ENCODE data around the gene MYO6.

MYO6 gene

GRCh38 chr6:75830959-75831885 lies 82.2 kb downstream of the MYO6 start:
- DNase-seq = no peak

GRCh38 chr6:75834447-75834846 lies 85.4 kb downstream of the MYO6 start:
- DNase-seq = no peak

- no peak for DNase-seq
These were observed 93.2 kb downstream of the MYO6 start for GRCh38 chr6:75842191-75842590.

GRCh38 chr6:75842732-75843131 lies 93.7 kb downstream of the MYO6 start:
- no peak for DNase-seq

GRCh38 chr6:75843396-75843795 lies 94.4 kb downstream of the MYO6 start:
- DNase-seq = no peak

- DNase-seq = no peak
These were observed 99.2 kb downstream of the MYO6 start for GRCh38 chr6:75848274-75848673.

- DNase-seq = no peak
These were observed 100.4 kb downstream of the MYO6 start for GRCh38 chr6:75849329-75850025.

GRCh38 chr6:75850026-75850833 lies 101.2 kb downstream of the MYO6 start:
- DNase-seq = no peak

- no peak for DNase-seq
These were observed 103.7 kb downstream of the MYO6 start for GRCh38 chr6:75852721-75853120.

- DNase-seq = no peak
These were observed 104.8 kb downstream of the MYO6 start for GRCh38 chr6:75853806-75854205.

- DNase-seq = no peak
These were observed 106.0 kb downstream of the MYO6 start for GRCh38 chr6:75855052-75855451.

GRCh38 chr6:75856902-75857301 lies 107.9 kb downstream of the MYO6 start:
- DNase-seq = no peak

GRCh38 chr6:75863001-75863400 lies 114.0 kb downstream of the MYO6 start:
- DNase-seq = no peak

GRCh38 chr6:75863784-75864183 lies 114.7 kb downstream of the MYO6 start:
- no peak for DNase-seq

GRCh38 chr6:75864446-75864845 lies 115.4 kb downstream of the MYO6 start:
- DNase-seq = no peak

GRCh38 chr6:75870389-75870788 lies 121.3 kb downstream of the MYO6 start:
- no peak for DNase-seq

- DNase-seq = no peak
These were observed 125.2 kb downstream of the MYO6 start for GRCh38 chr6:75874224-75874623.

GRCh38 chr6:75876152-75876551 lies 127.1 kb downstream of the MYO6 start:
- DNase-seq = no peak

GRCh38 chr6:75880305-75880704 lies 131.3 kb downstream of the MYO6 start:
- DNase-seq = no peak

GRCh38 chr6:75882734-75883133 lies 133.7 kb downstream of the MYO6 start:
- no peak for DNase-seq

- DNase-seq = no peak
These were observed 135.8 kb downstream of the MYO6 start for GRCh38 chr6:75884822-75885221.

- DNase-seq = no peak
These were observed 143.3 kb downstream of the MYO6 start for GRCh38 chr6:75892384-75892783.

GRCh38 chr6:75893058-75893775 lies 144.2 kb downstream of the MYO6 start:
- no peak for DNase-seq

Data from activated naive CD4-positive, alpha-beta T cell (primary cell).